Mucosa of descending colon (tissue), 3 donors: ENCODE results near the gene ARHGEF10L. TPM values are rescaled to one million over a fixed set of nuclear protein-coding genes. Genes with fewer than 3 reads are reported as not detected.
A peak's percentile ranks its signal among the peaks of the same experiment; 100 is the strongest.
"Not testable (repeated sequence)": the region's sequence is repeated elsewhere in the genome, so short reads cannot be mapped to it uniquely, and the experiment has no call there.

ENCODE experiments used
- ATAC-seq: fragments of 200-7000 bp; cut with Tn5 transposase; one replicate; pipeline ENCODE4 v1.9.1; 2020; ENCODE audit warnings: mild to moderate bottlenecking, moderate library complexity
- DNase-seq, 3 donors: peaks; one replicate each; pipeline ENCODE4 v3.0.0-alpha.2; 2020
- H3K36me3 ChIP-seq: fragments of 200-600 bp; one replicate; pipeline ENCODE4 v1.8.0; 2021; ENCODE audit warnings: low read depth, mild to moderate bottlenecking
- H3K4me1 ChIP-seq: fragments of 200-600 bp; one replicate; pipeline ENCODE4 v1.8.0; 2021; ENCODE audit warnings: low read depth, mild to moderate bottlenecking
- H3K4me3 ChIP-seq: fragments of 200-600 bp; one replicate; pipeline ENCODE4 v1.8.0; 2021; ENCODE audit warnings: mild to moderate bottlenecking
- H3K9me3 ChIP-seq: fragments of 200-600 bp; one replicate; pipeline ENCODE4 v1.8.0; 2021; ENCODE audit warnings: mild to moderate bottlenecking
- intact Hi-C, 2 donors: fragments of 100-400 bp; cut with DNase I in 1 of 2; cut with micrococcal nuclease in 1 of 2; formaldehyde crosslinking; loops; one replicate each; pipeline versions ENCODE4 v1.11.0 to v1.11.1; 2022; cut with DNase I, micrococcal nuclease
- total RNA-seq, 3 donors: library from RNA; stranded (reverse); fragmentation: NEBNext Ultra II Directional in 2 of 3; extraction: Animal tissue kit (Norgen Biotek cat#: 25700) in 2 of 3; gene quantifications; one replicate each; pipeline versions ENCODE4 v1.2.1 to v1.2.4, GENCODE V29; 2021 to 2023
- TF ChIP-seq, protein P1 (sequence below): fragments of 200-600 bp; IDR thresholded peaks from one replicate; pipeline ENCODE4 v1.8.0; 2022; ENCODE audit warnings: antibody characterized with exemption, mild to moderate bottlenecking
- donor health status: DM: no; HTN: no; CAD: no; lungs with moderate emphysema.
- donor health status: DM: no; HTN: no; CAD: no.
- donor health status: DM: no; HTN: yes; CAD: no.

Gene ARHGEF10L
- total RNA-seq, 3 donors from 2014 or later = 87.6 to 146 (median 144) TPM

DNA sequence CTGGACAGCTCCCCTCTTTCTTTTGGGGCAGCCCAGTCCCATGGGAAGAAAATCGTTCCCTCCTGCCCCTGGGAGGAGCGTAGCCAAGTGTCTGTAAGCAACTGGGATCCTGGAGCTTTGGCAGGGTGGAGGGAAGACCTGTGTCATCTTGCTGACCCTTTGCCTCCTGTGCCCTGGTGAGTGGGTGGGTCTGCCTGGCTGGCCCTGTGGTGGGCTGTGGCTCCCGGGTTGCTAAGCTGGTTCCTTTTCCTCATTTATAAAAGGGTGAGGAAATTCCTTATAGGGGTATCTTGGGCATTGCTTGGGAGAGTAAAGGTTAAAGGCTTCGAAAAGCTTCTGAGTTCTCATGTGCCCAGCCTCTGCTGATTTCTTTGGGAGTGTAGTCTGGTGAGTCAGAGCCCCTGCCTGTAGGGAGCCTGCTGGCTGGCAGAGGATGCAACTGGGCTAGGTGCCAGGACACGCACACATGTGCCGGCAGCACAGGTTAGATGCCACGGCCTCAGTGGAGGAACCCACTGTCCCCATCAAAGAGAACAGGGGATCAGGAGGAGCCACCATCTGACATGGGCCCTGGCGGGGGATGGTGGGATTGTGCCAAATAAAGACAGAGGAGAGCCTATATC is 85.2 kb downstream of the ARHGEF10L start:
- H3K4me3 ChIP-seq = no peak overlapping the region
- no peak for DNase-seq
- peaks cover 19% of the 10 kb centered on the region for H3K36me3 ChIP-seq
- intact Hi-C loops = no loop called here
- H3K9me3 ChIP-seq = no peaks in the 10 kb centered on the region
- no peaks in the 10 kb centered on the region for H3K4me1 ChIP-seq
- TF ChIP-seq, protein P1, sequence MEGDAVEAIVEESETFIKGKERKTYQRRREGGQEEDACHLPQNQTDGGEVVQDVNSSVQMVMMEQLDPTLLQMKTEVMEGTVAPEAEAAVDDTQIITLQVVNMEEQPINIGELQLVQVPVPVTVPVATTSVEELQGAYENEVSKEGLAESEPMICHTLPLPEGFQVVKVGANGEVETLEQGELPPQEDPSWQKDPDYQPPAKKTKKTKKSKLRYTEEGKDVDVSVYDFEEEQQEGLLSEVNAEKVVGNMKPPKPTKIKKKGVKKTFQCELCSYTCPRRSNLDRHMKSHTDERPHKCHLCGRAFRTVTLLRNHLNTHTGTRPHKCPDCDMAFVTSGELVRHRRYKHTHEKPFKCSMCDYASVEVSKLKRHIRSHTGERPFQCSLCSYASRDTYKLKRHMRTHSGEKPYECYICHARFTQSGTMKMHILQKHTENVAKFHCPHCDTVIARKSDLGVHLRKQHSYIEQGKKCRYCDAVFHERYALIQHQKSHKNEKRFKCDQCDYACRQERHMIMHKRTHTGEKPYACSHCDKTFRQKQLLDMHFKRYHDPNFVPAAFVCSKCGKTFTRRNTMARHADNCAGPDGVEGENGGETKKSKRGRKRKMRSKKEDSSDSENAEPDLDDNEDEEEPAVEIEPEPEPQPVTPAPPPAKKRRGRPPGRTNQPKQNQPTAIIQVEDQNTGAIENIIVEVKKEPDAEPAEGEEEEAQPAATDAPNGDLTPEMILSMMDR = no peak
- ATAC-seq = peak; percentile 14

DNA sequence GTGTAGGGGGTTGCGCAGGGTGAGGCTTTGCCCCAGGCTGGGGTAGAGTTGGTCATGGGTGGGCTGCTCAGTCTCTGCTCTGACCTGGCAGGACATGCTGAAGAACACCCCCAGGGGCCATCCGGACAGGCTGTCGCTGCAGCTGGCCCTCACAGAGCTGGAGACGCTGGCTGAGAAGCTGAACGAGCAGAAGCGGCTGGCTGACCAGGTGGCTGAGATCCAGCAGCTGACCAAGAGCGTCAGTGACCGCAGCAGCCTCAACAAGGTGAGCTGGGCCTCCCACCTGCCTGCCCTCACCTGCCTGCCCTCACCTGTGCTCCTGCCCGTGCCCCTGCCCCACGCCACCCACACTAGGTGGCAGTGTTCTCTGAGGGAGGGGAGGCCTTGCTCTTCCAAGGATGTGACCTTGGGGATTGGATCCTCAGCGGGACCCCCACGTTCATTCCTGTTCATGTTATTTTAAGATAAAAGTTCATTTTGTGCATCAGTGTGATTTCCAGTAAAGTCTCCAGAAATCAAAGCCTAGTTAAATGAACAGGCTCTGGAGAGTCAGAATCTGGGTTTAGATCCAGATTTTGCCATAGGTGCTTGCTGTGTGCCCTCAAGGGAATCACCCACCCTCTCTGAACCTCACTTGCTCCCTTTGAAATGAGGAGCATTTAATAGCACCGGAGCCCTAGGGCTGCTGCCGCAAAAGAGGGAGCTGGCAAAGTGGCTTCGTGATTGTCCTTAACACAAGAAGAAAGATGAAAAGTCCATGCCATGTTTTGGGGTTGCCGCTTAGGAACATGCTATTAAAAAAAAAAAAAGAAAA is 87.9 kb downstream of the ARHGEF10L start:
- no peak for ATAC-seq
- Histone ChIP-seq H3K9me3 (no peaks in the 10 kb centered on the region), H3K4me1 (no peaks in the 10 kb centered on the region), H3K4me3 (no peak overlapping the region), H3K36me3 (peaks cover 16% of the 10 kb centered on the region)
- intact Hi-C loops = no loop called here
- TF ChIP-seq, protein P1 = no peak
- DNase-seq = no peak

DNA sequence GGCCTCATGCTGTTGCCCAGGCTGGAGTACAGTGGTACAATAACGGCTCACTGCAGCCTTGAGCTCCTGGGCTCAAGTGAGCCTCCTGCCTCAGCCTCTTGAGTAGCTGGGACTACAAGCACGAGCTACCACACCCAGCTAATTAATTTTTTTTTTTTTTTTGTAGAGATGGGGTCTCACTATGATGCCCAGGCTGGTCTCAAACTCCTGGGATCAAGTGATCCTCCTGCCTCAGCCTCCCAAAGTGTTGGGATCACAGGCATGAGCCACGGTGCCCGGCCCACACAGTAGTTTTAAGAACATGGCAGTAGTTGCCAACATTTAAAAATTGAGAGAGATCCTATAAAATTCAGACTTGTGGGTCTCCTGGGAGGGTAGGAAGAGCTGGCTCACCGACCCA is 89.5 kb downstream of the ARHGEF10L start:
- peaks cover 11% of the 10 kb centered on the region for H3K36me3 ChIP-seq
- ATAC-seq, H3K9me3 ChIP-seq, DNase-seq, intact Hi-C loops, H3K4me1 ChIP-seq, H3K4me3 ChIP-seq: not testable (repeated sequence)

DNA sequence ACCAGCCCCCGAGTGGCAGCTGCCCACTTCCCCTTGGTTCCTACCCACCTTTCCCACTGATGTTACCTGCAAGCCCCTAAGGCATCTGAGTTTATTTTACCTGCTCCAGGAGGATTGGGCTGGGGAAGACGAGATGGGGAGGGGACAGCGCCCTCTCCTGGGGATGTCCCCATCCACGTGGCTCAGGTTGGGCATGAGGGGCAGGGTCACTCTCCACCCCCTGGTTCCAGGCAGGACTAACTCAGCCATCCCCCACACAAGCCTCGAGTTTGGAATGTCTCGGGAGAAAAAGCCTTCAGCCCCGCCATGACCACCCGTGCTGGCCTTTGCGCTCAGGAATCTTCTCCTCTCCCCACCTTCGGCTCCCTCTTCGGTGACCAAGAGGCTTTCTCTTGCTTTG is 90.0 kb downstream of the ARHGEF10L start:
- TF ChIP-seq, protein P1 = no peak
- no peaks in the 10 kb centered on the region for H3K9me3 ChIP-seq
- ATAC-seq (peak; percentile 11), DNase-seq (no peak)
- H3K4me1 ChIP-seq = no peaks in the 10 kb centered on the region
- intact Hi-C loops = no loop called here
- no peak overlapping the region for H3K4me3 ChIP-seq
- peaks cover 7% of the 10 kb centered on the region for H3K36me3 ChIP-seq

DNA sequence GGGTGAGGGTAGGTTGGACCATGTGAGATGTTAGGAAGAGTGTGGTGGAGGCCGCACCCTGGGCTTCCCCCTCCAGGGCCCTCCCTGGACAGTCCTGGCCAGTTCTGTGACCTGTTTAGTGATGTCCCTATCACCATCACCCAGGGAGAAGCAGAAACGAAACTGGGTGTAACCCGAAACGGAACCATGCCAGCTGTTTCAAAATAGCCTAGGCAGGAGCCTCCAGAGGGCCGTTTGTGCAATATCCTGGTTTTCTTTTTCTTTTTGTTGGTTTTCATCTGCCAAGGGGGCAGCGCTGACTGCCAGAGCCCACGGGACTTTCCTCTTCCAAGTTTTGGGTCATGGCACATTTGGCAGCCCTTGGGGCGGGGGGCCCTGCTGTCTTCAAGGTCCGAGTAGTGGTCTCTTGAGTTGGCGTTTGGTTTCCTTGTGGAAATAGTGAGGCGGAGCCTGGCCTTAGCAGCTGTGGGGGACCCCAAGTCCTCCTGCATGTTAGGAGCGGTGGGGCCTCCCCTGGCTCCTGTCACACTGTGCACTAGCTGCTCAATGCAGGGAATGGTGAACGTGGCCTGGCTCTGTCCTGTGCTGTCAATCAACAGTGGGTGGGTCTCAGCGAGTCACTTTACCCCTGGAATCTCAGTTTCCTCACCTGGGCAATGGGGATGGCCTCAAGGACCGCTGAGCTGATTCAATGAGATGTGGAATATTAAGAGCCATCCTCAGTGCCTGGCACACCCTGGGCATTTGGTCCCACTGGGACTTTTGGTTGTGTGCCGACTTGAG is 90.7 kb downstream of the ARHGEF10L start:
- peak in 1 of 3 donors; percentile 32 for DNase-seq

More for the DNA sequence above, 90.7 kb downstream of the ARHGEF10L start:
- no peaks in the 10 kb centered on the region for H3K9me3 ChIP-seq
- H3K4me3 ChIP-seq = no peak overlapping the region
- no peaks in the 10 kb centered on the region for H3K4me1 ChIP-seq
- intact Hi-C loops = no loop called here
- TF ChIP-seq, protein P1 = no peak
- peaks cover 6% of the 10 kb centered on the region for H3K36me3 ChIP-seq
- ATAC-seq = peak; percentile 44
